ENCODE data around the gene SIDT1.

Gene SIDT1

GRCh38 chr3:113546414-113546893 lies 14.1 kb downstream of the SIDT1 start:
- DNase-seq, result no peak

- DNase-seq, result no peak
Measured at GRCh38 chr3:113548501-113548900, 16.1 kb downstream of the SIDT1 start.

- no peak for DNase-seq
Measured at GRCh38 chr3:113551820-113552219, 19.5 kb downstream of the SIDT1 start.

DNA sequence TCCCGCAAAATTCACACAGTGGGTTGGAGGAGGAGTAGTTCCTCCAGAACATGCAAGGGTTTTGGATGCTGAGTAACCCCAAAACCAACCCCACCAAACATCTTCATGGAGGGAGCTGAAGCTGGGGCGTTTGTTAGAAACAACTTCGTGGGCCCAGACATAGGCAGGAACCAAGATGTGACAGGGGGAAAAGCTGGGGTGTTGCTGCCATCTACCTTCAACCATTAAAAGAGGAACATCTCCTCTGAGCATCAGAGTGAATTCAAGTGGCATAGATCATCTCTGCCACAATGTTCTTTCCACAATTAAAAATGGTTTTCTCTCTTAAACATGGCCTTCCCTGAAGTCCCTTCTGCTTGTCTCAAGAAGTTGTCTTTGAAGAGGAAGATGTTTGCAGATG lies 20.5 kb downstream of the SIDT1 start:
- DNase-seq, result no peak

DNA sequence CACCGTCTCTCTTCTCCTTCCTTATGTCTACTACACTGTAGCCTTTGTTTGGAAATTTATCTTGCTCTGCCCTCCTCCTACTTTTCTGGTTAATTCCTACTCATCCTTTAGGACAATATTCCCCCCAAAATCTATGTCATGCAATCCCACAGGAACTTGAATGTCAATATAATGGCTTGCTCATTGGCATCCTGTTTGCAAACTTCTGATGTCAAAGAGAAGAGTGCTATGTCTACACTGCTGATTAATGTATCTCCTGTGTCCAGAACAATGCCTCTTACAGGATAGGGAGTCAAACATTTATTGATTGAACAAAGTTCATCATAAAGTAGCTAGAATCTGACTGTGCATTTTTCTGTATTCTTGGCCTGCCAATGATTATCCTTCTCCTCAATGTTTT lies 22.8 kb downstream of the SIDT1 start:
- no peak for DNase-seq

DNA sequence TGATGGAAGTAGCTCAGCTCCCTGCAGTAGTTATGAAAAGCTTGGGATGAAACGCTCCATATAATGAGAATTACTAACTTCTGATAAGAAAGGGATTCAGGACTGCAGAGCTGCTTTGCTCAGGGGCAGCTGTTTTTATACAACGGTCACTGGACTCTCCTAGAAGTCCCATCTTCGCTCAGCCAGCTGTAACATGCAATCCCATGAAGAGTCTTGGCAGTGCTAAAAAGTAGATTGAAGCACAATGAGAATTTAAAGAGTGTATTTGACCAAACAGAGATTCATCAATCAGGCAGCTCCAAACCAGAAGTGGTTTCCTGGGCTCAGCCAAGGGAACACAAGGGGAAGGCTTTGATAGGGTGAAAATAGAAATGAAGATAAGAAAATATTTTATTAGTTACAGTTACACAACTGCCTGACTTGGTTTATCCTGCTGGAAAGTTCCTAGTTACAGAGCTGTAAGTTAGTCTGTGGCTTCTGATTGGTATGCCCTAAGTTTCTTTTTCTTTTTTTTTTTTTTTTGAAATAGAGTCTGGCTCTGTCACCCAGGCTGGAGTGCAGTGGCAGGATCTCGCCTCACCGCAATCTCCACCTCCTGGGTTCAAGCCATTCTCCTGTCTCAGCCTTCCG lies 24.1 kb downstream of the SIDT1 start:
- no peak for DNase-seq

GRCh38 chr3:113556946-113557335 lies 24.6 kb downstream of the SIDT1 start:
- no peak for DNase-seq

DNA sequence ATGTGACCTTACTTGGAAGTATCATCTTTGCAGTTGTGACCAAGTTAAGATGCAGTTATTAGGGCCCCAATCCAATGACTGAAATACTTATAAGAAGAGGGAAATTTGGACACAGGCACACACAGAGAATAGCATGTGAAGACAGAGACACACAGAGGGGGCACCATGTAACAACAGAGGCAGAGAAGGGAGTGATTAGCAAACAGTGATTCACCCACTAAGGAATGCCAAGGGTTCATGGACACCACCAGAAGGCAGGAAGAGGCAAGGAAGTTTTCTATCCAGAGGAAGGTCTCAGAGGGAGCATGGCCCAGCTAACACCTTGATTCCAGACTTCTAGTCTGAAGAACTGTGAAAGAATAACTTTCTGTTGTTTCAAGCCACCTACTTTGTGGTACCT lies 25.0 kb downstream of the SIDT1 start:
- DNase-seq, result no peak

GRCh38 chr3:113559009-113559408 lies 26.7 kb downstream of the SIDT1 start:
- DNase-seq, result no peak

DNA sequence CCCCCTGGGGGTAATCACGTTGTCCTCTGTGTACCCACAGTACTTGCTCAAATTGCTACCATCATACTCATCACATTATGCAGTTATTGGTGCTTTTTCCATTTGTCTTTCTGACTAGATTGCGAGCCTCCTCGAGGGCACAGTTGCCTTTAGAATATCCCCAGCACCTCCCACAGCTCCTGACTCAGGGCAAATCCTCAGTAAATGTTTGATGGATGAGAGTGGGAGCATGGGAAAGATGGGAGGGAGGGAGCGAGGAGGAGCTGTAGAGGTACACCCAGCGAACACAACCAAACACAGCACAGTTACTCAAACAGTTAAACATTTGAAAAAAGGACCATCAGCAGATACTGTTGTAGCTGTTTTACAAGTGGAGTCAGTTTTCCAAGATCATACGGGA lies 27.9 kb downstream of the SIDT1 start:
- no peak for DNase-seq

DNA sequence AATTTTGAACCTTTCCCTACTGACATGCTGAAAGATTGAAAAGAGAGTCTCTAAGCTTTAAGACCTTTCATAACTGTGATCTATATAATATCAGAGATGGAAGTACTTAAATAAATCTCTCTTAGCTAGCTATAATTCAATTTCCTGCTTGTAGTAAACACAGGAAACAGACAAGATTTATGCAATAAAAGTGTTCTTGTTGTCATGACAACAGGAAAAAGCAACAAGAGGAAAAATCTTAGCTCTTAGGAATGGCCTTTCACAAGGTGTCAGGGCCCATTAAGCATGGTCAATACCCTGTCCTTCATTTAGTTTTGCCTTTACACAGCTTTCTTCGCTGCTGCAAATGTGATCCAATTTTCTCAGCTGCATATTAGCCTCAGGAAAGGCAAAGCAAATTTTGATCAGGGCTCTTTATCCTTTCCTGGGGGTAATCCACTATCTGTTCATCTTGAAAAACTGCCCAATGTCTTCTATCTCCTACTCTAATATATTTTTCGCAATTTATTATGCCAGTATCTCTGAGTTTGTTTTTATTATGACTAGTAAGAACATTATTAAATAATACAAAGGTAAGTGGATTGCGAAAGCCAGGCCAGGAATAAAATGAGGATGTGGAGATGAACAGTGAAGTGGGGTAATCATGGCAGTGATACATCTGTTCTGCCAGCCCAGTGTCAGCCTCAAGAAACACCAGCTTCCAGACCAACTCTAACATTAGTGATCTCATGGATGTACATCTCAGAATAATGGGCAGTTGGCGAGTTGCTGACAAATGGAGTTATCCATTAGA lies 28.7 kb downstream of the SIDT1 start:
- DNase-seq, result no peak

- no peak for DNase-seq
Measured at GRCh38 chr3:113565555-113565954, 33.2 kb downstream of the SIDT1 start.

- no peak for DNase-seq
Measured at GRCh38 chr3:113570158-113570557, 37.8 kb downstream of the SIDT1 start.

GRCh38 chr3:113571360-113571759 lies 39.0 kb downstream of the SIDT1 start:
- no peak for DNase-seq

DNA sequence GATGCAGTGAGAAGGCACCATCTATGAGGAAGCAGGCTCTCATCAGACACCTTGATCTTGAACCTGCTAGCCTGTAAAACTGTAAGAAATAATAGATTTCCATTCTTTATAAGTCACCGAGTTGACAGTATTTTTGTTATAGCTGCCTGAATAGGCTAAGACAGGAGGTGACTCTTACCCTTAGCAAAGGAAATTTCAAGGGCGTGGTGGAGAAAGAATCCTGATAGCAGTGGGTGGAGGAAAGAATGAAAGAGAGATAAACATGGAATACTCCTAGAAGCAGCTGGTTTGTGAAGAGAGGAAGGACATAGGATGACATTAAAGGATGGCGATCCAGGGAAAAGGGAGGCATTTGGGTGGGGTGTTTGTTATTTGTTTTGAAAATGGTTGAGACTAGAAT lies 41.4 kb downstream of the SIDT1 start:
- no peak for DNase-seq

DNA sequence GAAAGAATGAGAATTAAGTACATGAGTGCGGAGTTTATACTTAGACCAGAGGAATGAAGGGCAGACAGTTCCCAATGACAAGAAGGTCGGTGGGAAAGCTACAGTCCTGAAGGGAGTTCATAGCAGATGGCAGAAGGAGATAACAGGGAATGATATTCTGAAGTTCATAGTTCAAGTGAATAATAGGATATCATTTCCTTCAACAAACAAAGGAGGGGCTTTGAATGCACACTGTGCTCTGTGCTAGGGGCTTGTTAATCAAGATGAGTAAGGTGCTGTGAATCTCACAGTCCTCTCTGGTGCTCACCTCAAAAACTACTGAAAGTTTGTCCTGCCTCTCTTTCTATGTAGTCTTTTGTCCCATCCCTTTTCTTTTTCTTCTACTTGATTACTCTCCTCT lies 41.9 kb downstream of the SIDT1 start:
- DNase-seq, result no peak

DNA sequence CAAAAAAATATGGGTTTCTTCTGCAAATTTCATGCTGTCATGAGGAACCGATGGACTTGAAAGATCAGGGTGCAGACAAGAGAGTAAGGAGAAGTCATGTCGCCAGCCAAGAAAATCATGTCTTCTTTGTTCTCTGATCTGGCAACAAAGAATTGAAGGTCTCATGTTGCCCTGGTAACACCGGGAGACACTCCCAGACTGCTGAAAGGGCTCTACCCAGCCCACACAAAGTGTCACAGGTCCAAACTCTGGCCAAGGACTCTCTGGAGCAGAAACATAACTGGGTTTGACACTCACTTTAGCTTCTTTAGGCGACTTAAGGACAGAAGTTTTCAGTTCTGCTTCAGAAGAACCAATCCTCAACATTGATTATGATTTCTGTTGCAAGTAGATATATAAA lies 42.9 kb downstream of the SIDT1 start:
- DNase-seq, result no peak

DNA sequence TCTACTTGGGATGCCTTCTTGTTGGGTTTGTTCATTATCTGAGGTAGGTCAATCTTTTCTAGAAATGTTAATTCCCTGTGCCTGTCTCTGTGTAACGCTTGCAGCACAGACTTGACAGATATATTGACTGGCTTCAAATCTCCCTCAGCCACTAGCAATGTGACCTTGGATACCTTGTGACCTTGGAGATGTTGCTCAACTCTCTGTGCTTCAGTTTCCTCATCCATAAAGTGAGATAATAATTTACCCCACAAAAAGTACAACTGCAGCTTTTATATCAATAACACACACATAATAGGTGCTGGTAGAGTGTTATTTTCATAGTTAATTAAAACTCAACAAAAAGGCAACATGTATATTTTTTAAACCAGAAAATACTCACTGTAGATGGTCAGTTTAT lies 52.9 kb downstream of the SIDT1 start:
- DNase-seq, result no peak

DNA sequence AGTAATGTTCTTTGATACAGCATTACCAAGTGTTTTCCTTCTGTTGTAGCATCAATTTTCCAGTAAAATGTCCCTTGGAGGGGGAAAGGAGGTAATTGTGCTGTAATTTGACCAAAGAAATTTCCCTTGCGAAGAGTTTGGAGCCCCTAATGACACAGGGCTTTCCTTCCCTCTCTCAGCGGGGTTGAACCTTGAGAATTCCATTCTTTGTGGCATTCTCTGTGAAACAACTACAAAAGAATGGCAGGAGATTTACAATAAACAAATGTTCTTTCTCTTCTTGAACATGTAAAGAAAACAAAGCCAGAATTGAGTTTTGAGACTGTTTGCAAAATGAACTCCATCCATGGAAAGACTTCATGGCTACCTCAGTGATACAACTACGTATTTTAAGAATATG lies 53.4 kb downstream of the SIDT1 start:
- DNase-seq, result no peak

GRCh38 chr3:113588806-113589205 lies 56.5 kb downstream of the SIDT1 start:
- DNase-seq, result no peak

DNA sequence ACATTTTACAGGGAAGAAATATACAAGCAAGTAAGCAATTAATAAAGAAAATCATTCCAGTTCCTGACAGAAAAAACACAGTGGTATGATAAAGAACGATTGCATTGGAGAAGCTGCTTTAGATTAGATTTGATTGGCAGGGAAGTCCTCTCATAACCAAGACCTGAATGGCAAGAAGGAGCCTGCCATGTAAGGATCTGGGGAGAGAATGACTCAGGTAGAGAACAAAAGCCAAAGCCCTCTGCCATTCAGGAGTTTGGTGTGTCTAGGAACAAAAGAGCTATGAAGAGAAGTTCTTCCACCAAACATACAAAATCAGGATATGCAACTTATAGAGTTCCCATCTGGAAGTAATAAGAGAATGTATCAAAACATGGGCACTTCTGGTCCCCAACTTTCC lies 57.6 kb downstream of the SIDT1 start:
- DNase-seq, result no peak

DNA sequence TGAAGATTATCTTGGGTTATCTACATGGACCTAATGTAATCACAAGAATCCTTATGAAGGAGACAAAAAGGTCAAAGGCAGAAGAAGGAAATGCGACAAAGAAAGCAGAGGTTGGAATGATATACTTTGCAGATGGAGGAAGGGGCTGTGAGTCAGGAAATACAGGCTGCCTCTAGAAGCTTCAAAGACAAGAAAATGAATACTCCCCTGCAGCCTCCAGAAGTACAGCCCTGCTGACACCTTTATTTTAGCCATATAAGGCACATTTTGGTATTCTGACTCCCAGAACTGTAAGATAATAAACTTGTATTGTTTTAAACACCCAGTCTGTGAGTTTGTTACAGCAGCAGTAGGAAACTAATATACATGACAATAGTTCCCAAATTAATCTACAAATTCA lies 58.6 kb downstream of the SIDT1 start:
- no peak for DNase-seq

GRCh38 chr3:113594066-113594465 lies 61.7 kb downstream of the SIDT1 start:
- no peak for DNase-seq

- no peak for DNase-seq
Measured at GRCh38 chr3:113597596-113598354, 65.4 kb downstream of the SIDT1 start.
